Activated T-helper 1 cell treated with Interleukin-2 at 50 U/mL for 16 hours (primary cell): ENCODE results near the gene AKNA.
A peak's percentile ranks its signal among the peaks of the same experiment; 100 is the strongest.

Experiments used
- DNase-seq: peaks from one replicate; pipeline ENCODE4 v3.0.0-alpha.2; 2020; ENCODE audit warnings: low read depth

AKNA gene

DNA sequence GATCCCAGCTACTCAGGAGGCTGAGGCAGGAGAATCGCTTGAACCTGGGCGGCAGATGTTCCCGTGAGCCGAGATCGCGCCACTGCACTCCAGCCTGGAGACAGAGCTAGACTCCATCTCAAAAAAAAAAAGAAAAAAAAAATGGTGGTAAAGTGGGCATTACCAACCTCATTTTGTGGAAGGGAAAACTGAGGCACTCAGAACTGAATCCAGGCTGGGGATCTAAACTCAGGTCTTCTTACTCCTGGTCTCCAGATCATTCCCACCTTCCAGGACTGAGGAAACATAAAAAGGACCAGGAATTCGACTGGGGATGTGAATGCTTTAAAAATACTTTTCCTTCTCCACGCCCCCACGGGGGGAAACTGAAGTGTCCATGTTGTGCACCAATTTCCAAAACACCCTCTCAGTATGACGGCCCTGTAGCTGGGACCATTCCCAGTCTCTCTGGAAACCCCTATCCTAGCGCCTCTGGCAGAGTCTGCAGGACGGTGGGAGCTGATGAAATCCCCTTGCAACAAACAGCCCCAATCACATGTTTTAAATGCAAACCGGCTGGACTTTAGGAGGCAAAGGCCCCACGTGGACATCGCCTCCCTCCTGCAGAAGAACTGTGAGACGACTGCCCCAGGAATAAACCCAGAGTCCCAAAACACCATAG, 8.9 kb upstream of the AKNA start:
- no peak for DNase-seq

DNA sequence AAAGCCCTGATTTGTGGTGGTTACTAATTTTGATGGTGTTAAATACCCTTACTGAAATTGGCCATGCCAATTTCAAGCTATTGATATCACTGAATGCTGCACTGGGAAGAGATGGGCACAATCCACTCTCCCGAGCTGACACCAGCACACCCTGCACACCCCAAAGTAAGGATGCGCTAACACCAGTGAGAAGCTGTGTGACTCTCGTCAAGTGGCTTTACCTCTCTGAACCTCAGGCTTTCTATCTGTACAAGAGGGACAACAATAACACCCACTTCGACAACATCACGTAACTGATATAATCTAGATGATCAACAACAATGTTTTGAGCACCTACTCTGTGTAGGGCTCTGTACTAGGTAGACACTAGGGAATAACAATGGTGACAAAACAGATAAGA, 8.0 kb upstream of the AKNA start:
- DNase-seq: no peak

DNA sequence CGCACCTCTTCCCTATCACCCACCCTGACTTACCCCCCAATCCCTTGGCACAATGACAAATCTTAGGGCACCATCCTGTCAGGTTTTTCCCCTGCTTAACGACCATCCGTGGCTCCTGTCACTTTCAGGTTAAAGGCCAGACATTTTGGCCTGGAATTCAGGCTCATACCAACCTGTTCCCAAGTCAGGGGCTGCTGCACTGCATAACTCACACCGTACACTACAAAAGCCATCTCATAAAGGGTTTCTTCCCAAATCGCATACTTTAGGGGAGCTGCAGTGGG, 7.5 kb upstream of the AKNA start:
- no peak for DNase-seq

DNA sequence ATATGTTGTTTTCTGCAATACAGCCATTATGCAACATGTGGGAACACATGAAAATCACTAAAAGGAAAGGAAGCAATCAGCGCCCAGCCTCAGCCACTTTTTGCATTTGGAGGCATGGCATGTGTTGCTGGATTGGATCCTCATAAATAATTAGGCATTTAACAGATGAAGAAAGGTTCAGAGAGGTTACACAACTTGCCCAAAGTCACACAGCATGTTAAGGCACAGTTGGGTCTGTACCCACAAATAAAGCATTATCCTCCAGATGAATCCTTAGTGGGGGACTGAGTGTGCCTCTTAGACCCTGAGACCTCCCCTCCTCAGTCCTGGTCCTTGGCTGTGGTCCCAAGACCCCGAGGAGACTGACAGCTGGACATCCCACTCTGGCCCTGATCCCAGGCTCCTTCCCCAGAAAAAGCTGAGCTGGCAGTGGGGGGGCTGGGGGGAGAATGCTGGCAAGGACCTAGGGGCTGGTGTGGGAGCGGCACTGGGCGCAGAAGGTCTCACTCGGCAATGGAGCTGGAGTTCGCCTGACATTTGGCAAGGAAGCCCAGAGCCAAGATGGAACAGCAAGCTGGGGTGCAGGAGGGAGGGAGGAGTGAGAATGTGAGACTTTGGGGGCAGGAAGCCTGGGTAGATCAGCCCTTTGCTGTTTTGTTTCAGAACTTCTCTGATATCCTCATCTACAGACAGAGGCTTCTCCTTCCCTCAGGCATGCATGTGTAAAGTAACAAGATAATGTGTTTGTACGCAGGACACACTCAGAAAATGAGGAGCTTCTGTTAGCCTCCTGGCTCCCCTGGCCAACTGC, 6.9 kb upstream of the AKNA start:
- DNase-seq: no peak

DNA sequence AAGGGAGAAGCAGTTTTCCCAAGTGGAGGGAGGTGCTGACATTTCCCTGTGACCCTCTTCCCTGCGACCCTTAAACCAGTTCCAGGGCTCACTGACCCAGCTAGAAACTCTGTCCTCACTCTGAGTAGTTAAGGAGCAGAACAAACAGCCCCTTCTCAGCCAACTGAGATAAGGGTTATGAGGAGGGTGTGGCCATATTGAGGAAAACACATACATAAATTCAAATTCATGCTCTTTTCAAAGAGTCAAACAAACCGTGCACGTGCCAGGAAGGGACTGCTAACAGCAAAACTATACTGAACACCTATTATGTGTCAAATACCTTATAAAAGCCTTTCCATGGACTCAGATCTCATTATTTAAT, 4.9 kb upstream of the AKNA start:
- no peak for DNase-seq

DNA sequence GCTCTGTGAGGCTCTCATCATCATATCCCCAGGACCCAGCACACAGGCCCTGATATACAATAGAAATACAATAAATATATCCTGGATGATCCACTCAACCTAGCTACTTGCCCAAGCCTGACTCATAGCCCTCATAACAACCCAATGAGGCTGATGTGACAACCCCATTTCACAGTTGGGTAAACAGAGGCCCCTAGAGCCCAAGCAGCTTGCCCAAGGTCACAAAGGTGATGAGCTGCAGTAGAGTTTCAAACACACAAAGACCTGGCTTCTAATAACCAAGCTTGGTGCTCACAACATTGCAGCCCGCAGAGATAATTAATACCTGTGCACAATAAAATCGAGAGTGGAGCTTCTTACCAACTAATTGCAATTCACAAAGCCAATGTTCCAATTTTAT, 3.2 kb upstream of the AKNA start:
- no peak for DNase-seq

DNA sequence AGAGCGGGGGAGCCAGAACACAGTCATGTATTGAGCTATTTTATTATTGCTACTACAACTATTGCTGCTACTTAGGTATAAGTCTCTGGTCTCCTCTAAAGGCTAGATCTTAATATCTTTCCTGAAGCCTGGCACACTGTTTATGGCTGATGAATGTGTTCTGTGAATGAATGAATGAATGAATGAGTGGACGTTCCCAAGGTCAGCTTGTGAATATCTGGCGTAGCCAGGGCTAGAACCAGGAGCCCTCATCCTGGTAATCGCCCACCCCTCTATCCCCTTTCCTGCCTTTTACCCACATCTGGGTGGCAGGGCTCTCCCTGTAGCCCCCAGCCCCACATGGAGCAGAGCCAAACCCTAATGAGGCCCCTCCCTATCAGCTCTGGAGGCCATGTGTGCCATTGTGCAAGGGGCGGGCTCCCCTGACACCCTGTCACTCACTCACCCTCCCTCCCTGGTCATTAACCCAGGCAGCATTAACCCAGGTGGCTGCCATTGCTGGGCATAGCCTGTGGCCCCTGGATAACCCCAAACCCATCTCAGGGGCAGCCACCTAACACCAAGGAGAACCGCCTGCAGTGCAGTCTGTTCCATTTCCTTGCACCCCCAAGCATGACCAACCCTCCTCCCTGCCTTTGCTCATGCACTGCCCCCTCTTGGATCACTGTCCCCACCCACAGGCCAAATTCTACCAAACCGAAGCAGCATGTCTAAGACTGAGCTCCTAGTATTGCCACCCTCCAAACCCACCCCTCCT, 2.0 kb upstream of the AKNA start:
- no peak for DNase-seq

DNA sequence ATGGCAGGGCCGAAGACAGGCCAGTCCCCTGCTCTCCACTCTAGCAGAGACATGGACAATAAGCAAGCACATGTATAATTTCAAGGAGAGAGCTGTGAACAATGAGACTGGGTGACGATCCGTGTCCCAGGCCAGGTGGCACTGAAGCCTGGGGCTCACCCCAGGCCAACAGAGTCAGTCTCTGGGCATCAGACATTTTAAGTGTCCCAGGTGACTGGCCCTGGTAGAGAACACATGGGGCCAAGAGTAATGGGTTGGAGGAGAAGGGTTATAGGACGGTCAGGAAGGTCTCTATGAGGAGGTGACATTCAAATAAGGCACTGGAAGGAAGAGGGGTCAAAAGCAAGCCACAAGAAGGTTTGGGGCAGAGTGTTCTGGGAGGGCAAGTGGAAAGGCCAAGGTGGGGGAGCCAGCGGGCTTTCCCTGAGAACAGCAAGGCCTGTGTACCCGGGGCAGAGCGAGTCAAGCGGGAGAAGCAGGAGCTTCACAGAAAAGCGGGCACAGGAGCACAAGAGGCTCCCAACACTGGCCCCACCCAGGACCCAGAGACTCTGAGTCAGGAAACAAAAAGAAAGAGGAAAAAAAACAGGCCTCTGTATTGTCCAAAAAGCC, 1.1 kb upstream of the AKNA start:
- DNase-seq: no peak

DNA sequence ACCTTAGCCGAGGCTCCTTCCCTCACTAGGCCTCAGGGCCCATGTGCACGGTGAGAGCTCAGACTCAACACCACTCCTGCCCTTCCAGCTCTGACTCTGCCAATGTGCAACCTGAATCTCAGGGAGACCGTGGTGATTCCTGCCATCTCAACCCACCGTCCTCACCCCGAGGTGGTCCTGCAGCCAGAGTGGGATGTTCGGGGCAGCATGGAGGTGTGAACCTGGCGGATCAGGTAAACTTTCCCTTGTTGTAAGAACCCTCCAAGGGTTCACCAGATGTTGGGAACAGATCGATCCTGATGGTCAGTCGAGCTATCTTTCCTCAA, 538 bp upstream of the AKNA start:
- DNase-seq: no peak

DNA sequence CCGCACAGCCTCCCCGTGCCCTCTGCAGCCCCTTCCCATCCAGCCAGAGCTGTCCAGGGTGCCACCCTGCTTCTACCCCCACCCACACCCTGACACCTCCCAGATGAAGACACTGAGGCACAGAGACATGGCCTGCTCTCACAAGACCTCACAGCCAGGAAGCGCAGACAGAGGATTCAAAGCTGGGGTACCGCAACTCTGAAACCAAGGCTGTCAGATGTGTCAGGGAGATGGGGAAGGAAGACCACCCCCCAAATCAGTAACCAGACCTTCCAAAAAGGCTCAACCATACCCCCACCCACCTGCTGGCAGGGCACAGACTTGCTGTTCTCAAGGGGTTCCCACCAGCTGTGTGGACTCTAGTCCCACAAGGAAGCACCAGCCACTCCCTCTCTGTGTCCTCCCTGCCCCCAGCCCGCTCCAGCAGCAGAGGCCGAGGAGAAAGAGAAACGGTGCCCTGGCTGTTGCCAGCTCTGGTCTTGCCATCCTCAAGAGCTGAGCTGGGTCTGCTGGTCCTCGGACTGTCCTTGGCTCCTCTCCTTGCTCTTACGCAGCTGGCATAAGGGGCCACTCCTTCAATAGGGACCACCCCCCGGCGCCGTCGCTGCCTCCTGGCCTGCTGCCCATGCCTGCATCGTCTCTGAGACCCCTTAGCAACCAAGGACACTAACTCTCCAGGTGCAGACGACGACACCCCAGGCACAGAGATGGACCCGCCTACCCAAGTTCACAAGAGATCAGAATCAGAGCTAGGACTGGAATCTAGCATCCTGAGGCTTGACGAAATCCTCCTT, 699 bp downstream of the AKNA start:
- DNase-seq: no peak

DNA sequence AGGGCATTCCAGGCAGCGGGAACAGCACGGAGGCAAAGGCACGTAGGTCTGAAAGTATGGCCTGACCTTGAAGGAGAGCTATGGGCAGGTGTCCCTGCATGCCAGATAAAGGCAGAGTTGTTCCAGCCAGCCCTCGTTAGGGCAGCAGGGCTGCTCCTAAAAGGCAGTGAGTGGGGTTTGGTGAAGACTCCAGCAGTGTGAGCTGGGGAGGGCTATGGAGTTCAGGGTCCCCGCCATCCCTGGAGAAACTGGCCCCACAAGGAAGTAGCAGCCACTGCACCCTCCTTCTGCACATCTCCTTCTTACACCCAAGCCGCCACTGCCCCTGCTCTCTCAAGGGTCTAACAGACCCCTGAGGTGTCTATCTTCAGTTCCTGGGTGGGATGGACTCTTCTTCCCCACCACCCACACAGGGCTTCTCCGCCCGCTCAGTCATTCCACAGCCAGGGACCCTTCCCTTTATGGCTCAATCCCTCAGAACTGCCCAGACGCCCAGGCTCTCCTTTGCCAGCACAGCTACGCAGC, 1.4 kb downstream of the AKNA start:
- no peak for DNase-seq

DNA sequence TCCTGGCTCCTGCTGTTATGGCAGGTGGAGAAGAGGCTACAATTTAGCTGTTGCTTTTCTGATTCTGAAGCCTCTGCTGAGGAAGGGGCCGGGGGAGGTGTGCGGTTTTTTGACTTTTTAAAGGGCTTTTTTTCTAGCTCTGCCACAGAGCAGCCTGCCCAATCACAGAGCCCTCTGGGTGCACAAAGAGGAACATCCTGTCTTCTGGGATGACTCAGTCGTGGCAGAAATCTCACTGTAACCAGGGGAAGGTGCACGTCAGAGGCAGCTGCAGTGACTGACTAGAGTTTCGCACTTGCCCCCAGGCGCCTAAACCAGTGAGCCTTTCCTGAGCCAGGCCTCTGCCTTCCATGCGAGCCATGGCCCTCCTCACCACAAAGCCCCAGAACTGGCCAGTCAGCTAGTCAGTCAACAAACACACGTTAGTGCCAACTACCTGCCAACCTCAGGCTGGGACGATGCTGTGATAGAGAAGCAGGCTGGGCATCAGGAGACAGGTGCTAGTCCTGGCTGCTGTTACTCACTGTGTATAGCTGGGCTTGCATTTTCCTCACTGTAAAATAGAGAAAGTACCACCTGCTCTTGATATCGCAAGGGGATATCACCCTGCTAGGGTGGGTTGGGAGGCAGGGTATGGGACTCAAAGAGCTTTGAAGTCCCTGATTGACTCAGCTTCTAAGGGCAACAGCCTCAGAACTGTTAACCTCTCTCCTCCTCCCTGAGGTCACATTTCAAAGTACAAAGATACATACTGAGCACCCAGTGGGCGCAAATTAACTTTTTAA, 2.2 kb downstream of the AKNA start:
- peak; percentile 81 for DNase-seq

DNA sequence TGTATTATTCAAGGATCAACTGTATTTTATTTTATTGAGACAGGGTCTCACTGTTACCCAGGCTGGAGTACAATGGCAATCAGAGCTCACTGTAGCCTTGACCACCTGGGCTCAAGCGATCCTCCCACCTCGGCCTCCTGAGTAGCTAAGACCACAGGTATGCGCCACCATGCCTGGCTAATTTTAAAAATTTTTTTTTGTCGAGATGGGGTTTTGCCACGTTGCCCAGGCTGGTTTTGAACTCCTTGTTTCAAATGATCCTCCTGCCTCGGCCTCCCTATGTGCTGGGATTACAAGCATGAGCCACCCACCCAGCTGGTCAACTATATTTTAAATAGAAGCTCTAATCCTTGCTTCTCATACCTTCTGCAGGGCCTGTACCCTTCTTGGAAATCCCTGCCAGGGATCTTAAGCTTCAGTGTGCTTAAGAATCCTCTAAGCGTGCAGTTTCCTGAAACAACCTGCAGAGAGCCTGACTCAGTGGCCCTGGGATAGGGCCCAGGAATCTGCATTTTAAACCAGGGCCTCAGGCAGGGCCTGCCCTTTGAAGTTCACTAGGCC, 2.9 kb downstream of the AKNA start:
- no peak for DNase-seq

DNA sequence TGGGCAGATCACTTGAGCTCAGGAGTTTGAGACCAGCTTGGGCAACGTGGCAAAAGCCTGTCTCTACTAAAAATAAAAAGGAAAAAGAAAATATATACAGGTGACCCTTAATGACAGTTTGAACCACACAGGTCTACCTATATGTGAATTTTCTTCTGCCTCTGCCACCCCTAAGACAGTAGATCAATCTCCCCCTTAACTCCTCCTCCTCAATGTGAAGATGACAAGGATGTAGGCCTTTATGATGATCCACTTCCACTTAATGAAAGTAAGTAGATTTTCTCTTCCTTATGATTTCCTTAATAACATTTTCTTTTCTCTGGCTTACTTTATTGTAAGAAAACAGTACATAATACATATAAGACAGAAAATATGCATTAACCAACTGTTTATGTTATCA, 3.4 kb downstream of the AKNA start:
- no peak for DNase-seq

DNA sequence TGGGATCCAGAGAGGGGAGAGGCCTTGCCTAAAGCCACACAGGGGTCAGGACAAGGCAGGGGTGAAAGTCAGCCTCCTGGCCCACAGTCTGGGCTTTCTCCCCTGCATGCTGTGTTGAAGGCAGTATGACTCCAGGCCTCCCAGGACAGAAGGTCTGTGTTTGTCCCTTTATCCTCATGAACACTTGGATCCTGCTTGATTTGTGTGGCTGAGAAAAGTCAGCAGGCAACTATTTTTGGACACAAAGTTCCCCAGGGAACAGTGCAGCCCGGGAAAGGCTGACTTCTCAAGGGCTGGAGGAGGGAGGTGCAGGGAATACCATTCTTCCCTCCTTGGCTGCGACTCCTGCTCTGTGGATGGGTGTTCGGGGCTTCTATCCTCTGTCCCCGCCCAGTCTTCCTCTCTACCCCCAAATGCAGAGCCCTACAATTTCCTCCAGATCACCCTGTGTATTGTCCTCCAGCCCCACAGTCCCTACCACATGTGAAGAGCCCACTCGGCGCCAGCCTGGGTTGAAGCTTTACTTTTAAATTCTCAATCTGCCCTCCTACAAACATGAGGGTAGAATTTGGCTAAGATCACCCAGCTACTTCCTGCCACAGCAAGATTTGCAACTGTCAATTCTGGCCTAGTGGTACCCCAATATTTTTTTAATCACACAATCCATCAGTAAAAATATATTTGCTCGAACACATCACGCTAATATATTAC, 4.1 kb downstream of the AKNA start:
- no peak for DNase-seq

DNA sequence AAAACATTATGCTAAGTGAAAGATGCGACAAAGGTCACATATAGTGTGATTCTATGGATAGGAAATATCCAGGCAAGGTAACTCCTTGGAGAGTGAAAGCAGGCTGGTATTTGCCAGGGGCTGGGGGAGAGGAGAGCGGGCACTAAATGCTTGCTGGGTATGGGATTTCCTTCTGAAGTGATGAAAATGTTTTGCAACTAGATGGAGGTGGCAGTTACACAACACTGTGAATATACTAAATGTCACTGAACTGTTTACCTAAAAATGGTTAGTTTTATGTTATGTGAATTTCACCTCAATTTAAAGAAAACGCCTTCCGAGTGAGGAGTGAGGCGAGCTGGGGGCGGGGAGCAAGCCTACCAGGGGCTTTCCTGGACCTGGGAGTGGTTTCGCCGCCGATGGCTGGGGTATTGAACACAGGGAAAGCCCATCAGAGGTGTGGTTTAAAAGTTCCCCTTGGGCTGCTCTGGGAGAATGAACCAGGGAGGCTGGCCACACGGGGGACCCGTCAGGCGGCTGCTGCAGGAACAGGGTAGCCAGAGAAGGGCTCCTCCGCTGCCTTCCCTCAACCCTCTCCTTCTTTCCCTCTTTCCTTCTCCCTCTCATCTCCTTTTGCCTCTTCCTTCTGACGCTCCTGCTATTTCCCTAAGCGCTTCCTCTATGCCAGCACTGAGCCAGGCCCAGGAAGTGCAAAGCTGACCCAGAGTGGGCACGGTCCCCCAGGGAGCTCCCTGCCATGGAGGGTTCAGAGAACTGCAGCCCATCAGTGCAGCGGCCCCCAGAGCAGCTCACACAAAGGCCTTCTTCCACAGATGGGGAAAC, 4.9 kb downstream of the AKNA start:
- DNase-seq: peak; percentile 35

DNA sequence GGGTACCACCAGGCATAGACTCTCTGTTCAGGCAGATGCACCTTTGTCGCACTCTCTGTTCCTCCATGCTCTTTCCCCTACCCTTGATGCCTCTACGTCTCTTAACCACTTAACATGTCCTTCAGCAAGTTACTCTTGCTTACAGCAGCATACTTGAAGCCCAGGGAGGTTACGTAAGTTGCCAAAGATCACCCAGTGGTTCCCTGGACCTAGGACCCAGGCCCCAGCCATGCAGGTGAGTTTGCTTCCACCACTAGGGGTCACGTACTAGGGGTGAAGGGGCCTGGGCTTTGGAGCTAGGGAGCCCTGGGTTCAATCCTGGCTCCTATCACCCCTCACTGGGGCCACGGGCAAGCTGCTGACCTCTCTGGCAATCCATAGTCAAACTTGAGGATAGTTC, 8.9 kb downstream of the AKNA start:
- DNase-seq: no peak

DNA sequence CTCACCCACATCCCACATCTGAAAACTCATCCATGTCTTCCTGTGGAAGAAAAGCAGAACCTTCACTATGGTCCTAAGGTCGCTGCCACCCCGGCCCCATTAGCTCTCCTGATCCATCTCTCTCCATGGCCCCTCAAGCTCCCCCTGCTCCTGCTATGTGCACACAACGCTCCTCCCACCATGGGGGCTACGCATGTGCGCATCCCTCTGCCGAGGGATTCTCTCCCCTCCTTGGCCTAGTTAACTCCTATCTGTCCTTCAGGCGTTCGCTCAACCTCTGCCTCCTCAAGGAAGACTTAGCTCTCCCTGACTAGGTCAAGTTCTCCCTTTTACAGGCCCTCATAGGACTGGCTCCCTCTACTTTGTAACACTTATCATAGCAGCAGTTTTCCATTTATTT, 9.8 kb downstream of the AKNA start:
- no peak for DNase-seq
